H4 (cell line): ENCODE results near the gene KRTAP10-9. TPM values are rescaled to one million over a fixed set of nuclear protein-coding genes. Genes with fewer than 3 reads are reported as not detected.
A peak's percentile ranks its signal among the peaks of the same experiment; 100 is the strongest.
"Not testable (repeated sequence)": the region's sequence is repeated elsewhere in the genome, so short reads cannot be mapped to it uniquely, and the experiment has no call there.

Experiments used
- DNase-seq: peaks from one replicate; pipeline ENCODE4 v3.0.0-alpha.2; 2015; ENCODE audit warnings: low spot score
- total RNA-seq: library from RNA; depleted of rRNA; stranded (reverse); fragments of >200 nt; shearing (Covaris generic); gene quantifications from 2 replicates; pipeline ENCODE4 v1.2.3, GENCODE V29; 2014

KRTAP10-9 gene
- total RNA-seq, 1 experiment from 2014 or later: not detected

DNA sequence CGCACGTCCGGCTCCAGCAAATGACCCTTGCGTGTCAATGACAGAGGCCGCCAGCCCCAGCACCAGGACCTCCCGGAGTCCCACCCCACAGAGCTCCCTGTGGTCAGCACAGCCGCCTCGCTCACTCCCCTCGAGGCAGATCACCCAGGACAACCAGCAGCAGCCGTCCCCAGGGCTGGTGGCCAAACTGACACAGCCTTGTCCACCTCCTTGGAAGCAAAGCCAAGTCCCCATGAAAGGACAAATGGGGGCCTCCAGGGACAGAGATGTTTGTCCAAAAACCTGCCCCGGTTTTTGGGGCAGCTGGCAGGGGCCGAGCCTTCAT lies 12.4 kb downstream of the KRTAP10-9 start:
- no peak for DNase-seq

DNA sequence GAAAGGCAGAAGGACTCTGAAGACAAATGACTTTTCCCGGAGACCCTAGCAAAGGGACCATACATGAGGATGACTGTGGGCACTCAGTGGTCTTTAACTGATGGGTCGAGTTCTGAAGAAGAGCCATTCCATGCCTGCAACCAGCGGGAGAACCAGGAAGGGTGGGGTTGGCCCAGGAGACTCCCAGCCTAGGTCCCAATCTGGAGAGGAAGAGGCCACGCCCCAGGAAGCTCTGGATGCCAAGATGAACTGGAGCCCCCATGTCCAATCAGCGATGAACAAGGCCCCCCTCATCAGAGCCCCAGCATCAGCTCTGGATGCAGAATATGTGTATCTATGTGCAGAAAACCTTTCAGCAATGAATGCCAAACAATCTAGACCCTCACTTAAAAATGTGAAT lies 13.9 kb downstream of the KRTAP10-9 start:
- DNase-seq: no peak

DNA sequence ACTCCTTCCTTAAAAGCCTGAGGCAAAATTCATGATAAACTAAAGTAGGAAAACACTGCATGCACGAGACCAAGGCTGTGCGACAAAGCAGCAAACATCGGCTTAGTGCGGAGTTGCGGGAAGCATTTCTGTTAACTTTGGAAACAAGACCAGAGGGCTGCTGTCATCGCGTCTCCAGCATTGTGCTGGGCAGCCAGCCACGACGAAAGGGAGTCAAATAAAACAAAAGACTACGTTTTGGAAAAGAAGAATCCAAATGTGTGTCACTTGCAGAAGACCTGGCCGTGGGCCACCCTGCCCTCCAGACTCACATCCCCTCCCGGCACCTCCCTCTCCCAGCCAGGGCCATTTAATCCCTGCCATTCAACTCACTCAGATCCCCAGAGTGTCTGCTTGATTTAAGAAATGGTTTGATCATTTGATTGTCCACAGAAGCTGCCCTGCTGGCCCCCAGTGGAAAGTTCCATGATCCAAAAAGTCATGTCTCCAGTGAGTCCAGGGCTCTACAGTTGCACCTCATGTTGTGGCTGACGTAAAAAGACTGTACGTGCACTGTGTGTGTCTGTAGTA lies 16.9 kb downstream of the KRTAP10-9 start:
- DNase-seq: no peak

DNA sequence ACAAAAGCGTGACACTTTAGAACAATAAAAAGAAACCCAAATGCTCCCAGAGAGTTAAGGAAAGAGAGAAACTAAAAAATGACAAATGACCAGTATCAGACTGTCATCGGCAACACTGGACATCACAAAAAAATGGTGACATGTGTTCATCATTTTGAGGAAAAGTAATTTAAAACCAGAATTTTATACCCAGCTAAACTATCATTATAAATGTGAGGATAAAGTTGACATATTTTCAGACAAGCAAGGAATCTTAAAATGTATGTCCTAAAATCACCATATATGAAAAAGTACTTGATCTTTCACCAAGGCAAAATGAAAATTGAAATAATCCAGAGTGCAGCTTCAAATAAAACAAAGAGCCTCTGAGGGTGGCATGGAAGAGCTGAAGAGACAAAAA lies 18.0 kb downstream of the KRTAP10-9 start:
- DNase-seq: no peak

DNA sequence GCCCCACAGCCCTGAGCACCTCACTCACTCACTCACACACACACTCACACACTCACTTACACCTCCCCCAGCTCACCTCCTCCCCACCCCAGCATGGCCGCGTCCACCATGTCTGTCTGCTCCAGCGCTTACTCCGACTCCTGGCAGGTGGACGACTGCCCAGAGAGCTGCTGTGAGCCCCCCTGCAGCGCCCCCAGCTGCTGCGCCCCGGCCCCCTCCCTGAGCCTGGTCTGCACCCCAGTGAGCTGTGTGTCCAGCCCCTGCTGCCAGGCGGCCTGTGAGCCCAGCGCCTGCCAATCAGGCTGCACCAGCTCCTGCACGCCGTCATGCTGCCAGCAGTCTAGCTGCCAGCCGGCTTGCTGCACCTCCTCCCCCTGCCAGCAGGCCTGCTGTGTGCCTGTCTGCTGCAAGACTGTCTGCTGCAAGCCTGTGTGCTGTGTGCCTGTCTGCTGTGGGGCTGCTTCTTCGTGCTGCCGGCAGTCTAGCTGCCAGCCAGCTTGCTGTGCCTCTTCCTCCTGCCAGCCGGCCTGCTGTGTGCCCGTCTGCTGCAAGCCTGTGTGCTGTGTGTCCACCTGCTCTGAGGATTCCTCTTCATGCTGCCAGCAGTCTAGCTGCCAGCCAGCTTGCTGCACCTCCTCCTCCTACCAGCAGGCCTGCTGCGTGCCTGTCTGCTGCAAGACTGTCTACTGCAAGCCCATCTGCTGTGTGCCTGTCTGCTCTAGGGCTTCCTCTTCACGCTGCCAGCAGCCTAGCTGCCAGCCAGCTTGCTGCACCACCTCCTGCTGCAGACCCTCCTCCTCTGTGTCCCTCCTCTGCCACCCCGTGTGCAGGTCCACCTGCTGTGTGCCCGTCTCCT lies 19.7 kb downstream of the KRTAP10-9 start, which contains the start of gene KRTAP10-11:
TSS of gene KRTAP10-11 (plus strand) at position 49 of the 856 bp plus-strand sequence. CDS start at position 94, 45 bp downstream.
- DNase-seq: not testable (repeated sequence)

DNA sequence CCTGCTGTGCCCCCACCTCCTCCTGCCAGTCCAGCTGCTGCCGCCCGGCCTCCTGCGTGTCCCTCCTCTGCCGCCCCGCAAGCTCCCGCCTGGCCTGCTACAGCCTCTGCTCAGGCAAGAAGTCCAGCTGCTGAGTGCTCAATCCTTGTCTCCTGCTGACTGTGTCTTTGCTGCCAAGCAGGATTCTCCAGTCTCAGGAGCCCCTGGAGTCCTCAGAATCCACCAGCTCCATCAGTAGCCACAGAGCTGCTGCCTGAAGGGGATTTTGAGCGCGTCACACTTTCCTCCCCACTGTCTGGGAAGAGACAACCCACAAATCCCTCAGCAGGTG lies 20.3 kb downstream of the KRTAP10-9 start:
- no peak for DNase-seq

DNA sequence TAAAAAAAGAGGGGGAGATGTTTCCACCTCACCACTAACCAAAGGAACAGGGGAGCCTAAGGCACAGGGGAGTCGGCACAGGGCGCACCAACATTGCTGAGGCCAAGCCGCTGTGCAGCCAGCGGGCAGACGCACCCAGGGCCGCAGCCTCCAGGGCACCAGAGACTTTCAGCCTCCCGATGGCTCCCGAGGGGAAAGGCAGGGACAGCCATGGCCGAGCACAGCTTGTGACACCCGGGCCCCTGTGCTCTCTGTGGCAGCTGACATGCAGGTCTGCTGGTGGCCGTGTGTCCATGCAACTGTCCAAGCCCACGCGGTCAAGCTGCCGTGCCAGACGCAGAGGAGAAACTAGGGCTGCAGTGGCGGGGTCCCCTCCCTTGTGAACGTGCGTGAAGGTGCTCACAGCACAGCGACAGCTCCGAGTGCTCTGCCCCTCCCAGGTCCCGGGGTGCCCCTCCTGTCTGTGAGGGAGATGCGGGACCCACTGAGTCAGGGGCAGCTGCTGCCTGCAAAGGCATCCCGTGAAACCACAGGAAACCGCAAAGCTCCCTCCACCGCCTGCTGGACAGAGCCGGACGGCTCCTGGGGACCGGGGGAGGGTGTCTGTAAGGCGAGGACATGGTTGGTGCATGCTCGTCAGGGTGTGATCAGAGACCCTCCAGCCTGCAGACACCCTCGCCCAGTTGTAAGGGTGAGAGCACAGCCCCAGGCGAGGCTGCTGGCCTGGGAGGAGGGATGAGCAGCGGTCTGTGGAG lies 21.8 kb downstream of the KRTAP10-9 start:
- no peak for DNase-seq

DNA sequence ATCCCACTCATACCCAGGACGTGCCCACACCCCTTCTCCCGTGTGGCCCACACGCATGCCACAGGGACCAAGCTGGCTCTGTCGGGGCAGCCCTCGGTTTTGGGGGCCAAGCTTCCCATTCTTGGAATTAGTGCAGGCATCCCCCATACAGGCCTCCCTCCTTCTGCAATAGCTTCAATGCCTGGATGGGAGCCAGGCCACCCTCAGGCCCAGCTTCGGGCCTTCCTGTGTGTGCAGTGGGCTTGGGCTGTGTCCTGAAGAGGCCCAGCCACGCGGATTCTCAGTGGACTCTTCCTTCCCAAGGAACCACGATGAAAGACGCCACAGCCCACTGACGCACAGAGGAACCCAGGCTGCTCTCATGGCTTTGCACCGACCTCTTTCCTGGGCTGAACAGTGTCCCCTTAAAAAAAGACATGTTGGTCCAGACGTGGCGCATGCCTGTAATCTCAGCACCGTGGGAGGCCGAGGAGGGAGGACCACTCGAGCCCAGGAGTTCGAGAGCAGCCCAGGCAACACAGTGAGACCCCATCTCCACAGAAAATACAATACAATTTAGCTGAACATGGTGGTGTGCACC lies 22.7 kb downstream of the KRTAP10-9 start:
- no peak for DNase-seq

DNA sequence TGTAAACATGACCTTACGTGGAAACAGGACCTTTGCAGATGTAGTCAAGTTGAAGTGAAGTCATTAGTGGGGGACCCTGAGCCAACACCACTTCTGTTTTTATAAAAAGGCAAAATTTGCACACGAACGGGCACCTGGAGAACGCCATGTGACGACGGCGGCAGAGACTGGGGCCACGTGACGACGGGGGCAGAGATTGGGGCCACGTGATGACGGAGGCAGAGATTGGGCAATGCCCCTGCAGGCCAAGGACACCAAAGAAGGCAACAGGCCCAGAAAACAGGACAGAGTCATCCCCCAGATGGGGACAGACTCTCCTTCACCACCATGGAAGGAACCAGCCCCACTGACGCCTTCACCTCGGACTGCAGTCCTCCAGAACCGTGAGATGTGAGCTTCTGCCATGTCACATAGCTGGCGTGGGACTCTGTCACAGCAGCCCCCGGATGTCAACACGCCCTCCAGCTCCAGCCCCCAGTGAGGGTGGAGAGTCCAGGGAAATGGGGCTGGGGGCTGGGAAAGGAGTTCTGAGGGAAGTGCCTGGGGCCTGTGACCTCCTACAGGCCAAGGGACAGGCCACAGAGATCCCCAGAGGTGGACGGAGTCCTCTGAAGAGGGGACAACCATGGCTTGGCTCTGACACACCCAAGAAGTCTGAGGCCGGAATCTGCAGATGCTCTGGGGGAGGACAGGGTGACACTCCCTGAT lies 23.5 kb downstream of the KRTAP10-9 start:
- no peak for DNase-seq

DNA sequence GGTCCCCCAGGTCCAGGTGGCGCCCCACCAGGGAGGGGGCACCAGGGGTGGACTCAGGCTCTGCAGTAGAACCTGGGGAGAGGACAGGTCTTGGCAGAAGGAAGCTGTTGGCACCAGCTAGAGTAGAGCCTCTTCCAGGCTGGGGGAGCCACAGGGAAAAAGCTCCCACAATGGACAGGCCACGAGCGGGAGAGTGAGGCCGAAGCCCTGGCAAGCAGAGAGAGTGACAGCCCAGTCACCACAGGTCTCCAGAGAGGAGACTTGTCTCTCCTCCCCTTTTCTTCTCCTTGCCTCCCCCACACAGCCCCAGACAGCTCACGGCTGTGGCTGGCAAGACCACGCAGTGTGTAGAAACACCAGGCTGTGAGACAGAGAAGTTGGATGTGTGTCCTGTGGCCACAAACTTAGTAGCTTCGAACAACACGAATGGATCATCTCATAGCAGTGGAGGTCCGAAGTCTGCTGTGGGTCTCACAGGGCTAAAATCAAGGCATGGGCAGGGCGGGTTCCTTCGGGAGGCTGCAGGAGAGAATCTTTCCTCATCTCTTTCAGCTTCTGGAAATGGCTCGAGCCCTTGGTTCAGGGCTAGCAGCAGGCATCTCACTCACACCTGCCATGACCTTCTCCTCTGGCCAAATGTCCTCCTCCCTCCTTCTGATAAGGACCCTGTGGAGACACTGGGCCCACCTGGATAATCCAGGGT lies 24.2 kb downstream of the KRTAP10-9 start:
- DNase-seq: no peak

DNA sequence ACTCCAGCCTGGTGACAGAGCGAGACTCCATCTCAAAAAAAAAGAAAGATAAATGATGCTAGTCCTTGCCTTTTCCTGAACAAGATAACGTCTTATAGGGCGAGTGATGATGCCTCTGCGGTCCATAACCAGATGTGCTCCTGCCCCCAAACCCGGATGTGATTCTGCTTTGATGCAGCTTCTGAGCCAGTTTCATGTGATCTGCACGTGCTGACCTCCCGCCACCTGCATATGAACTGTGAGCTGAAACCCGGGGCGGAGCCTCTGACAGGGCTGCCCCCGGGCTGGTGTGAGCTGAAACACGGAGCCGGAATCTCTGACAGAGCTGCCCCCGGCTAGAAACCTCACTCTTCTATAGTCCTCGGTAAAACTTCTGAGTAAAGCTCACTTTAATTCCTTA lies 26.2 kb downstream of the KRTAP10-9 start:
- DNase-seq: no peak

DNA sequence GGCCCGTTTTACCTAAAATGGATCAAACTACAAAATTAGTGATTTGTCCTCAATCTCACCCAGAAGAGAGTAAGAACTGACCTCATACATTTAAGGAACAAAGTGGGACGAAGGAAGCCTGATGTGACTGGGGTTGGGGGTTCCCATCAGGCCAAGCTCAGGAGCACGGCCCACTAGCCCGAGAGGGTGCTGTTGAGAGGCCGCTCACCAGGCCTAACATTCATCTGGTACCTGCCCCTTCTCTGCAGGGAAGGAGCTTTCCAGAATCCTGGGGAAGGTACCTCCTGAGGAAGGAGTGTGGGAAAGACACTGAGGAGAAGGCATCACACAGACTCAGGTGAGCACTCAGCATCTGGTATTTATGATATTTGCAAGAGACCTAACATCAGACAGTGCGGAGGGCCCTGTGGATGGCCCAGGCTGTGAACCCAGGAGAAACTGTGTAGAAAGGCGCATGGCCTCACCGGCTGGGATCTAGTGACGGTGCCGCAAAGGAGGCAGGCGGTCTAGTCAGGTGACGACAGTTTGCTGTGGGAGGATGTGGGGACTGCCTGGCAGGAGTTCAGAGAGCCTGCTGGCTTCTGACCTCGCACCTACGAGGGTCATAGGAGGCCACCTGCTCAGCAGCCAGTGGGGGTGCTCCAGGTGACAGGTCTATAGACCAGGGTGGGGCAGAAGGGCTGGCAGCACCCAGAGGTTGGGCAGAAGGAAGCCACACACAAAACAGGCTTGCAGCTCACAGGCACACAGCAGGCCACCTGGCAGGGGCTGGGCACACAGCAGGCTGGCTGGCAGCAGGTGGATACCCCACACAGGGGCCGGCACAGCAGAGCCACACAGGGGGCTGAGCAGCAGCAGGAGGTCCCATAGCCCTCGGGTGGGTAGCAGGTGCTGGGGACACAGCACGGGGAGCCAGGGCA lies 27.0 kb downstream of the KRTAP10-9 start:
- no peak for DNase-seq

DNA sequence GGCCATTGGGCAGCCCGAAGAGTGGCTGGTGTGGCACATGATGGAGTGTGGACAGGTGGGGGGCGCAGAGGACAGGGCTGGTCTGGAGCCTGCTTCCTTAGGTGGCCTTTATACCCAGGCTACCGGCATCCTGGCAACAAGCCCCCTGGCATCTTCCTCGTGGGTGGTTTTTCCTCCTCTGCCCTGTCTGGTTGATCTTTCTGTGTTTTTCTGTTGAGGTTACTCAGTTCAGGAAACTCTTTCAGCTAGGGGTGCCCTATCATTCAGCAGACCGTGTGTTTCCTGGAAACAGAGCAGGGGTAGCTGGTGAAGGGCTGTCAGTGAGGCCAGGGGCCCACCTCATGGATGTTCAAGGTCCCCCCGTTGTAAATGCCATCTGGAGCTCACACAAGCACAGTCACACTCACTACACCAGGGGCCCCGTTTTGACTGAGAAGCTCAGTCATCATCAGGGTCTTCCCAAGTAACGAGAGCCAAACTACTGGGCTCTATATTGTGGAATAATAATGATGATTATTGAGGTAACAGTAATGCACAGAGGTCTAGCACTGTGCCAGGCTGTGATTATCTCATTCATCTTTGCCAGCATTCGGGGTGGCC lies 27.8 kb downstream of the KRTAP10-9 start, which contains the start of gene KRTAP12-4:
TSS of gene KRTAP12-4 (minus strand) at position 84 of the 600 bp plus-strand sequence. CDS start at position 39, 45 bp downstream.
- DNase-seq: no peak

DNA sequence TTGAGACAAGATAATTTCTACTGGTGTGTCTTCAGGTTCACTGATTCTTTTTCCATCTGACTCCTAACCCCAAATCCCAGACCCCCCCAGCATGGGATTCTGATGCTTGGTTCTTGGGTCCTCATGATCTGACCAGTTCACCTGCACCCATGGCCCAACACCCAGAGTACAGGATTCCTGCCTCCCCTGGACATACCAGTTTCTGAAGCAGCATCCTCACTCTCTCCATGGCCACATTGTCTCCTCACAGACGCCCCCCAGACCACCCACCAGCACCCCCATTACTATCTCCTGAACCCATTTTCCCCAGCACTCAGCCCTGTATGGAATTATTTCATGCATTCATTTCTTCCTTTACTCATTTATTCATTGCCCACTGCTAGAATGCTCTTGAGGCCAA lies 30.0 kb downstream of the KRTAP10-9 start:
- no peak for DNase-seq

DNA sequence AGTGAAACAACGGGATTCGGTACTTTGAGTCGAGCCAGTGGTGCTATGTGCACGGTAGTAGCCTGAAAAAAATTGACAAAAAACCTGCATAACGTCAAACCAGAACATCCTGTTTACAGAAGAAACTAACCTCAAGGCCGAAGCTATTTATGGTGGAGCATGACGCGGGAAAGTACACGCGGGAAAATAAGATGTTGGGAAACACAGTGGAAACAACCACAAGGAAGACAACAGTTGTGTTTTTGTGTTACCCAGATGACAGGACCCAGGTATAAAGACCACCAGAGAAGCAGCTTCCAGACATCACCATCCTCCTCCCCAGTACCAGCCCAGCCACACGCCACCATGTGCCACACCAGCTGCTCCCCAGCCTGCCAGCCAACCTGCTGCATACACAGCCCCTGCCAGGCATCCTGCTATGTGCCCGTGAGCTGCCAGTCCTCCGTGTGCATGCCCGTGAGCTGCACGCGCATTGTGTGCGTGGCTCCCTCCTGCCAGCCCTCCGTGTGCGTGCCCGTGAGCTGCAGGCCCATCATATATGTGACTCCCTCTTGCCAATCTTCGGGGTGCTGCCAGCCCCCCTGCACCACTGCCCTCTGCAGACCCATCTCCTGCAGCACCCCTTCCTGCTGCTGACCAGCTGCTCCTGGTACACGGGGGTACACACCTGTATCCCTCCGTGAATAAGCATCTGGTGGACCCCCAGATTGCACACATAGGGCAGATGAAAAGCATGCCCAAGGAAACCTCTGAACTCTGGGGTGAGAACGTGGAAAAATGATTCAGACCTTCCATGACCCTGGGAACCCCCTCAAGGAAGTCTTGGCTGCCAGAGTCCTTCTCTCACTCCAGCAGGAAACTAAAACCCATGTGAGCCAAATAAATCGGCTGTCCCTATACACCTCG lies 31.0 kb downstream of the KRTAP10-9 start, which contains the start of gene KRTAP12-3:
TSS of gene KRTAP12-3 (plus strand) at position 298 of the 906 bp plus-strand sequence. CDS start at position 346, 48 bp downstream.
- peak; percentile 82 for DNase-seq

DNA sequence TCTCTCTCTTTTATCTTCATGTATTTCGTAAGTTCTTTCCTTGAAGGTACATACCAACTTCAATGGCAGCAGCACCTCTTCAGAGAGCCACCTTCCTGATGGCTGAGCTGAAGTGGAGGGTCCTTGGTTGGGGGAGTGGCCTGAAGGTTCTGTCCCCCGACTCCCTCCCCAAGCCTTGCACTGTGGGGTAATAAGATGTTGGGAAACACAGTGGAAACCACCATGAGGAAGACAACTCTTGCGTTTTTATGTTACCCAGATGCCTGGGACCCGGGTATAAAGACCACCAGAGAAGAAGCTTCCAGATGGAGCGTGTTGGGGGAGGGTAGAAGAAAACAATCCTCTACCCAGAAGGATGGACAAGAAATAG lies 31.6 kb downstream of the KRTAP10-9 start:
- DNase-seq: no peak

DNA sequence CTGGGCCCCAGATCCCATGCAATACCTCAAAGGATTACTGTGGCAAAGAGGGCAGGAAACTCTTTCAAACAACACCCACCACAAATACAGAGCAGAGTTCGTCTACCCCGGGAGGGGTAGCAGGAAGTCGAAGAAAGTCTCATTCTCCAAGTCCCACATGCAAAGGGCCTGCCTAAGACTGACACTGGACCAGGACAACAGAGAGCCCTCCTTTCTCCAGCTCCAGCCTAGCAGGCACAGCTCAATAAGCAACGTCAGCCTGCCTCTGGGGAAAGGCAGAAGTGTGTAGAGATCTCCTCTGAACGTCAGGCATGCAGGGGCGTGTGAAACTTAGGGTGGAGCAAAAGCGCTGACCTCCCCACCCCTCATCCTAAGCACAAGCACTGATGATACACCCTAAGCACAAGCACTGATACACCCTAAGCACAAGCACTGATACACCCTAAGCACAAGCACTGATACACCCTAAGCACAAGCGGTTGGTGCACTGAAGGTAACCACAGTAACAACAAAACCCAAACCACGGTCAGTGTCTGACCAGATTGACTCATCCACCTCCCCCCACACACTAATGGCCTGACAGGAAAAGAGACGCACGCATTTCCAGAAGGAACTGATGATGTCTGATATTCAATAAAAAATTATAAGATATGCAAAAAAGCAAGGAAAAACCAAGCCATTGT lies 32.2 kb downstream of the KRTAP10-9 start:
- peak; percentile 29 for DNase-seq

DNA sequence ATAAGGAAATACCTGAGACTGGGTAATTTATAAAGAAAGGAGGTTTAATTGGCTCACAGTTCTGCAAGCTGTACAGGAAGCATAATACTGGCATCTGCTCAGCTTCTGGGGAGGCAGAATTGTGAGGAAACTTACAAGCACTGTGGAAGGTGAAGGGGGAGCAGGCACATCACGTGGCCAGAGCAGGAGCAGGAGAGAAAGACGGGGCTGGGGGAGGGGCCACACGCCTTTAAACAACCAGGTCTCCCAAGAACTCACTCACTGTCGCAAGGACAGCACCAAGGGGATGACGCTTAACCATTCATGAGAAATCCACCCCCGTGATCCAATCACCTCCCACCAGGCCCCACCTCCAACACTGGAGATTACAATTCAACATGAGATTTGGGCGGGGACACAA lies 34.7 kb downstream of the KRTAP10-9 start:
- DNase-seq: not testable (repeated sequence)
